Stimulated activated CD8-positive, alpha-beta memory T cell treated with anti-CD3 and anti-CD28 coated beads, Interleukin-4, amount 100 ng/mL, for 4 hours (primary cell): Measurements from ENCODE around the gene MCUB.
"Not testable (repeated sequence)": the region's sequence is repeated elsewhere in the genome, so short reads cannot be mapped to it uniquely, and the experiment has no call there.

Experiments
- DNase-seq, 2 donors: peaks; one replicate each; pipeline ENCODE4 v3.0.0-alpha.2; 2020; ENCODE audit warnings: low read depth in 2 of 2, low spot score in 1 of 2

Gene MCUB

DNA sequence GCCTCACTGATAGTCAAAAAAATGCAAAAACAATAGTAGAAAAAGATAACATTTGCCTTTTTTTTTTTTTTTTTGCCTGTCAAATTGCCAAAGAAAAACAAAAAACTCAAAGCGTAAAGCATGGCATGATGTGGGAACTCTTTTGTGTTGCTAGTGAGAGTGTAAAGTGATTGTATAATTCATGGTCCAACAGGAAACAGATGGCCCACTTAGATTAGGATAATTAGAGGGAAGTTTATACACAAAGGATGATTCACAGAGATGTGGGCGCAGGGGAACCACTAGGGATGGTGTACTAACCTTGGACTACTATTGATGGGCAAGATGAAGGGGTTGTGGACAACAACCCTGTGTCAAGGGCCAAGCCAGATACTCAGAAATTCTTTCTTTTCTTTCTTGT, 16.4 kb downstream of the MCUB start:
- DNase-seq: no peak

DNA sequence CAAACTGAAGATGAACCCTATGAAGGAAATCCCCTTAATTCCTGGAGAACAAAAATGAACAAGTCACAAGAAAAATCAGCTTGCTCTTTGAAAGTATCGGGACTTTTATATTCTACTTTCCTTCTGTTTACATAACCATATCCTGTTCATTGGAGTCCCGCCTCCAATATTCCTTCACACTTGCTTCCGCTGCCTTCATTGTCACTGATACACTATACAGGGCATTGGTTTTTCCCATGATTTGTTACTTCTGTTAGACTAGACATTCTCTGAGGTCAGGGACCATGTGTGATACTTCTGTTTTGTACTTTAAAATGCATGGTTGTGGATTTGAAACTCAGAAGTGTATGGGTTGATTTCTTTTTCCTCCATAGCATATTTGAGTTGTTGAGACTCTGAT, 18.8 kb downstream of the MCUB start:
- DNase-seq: no peak

DNA sequence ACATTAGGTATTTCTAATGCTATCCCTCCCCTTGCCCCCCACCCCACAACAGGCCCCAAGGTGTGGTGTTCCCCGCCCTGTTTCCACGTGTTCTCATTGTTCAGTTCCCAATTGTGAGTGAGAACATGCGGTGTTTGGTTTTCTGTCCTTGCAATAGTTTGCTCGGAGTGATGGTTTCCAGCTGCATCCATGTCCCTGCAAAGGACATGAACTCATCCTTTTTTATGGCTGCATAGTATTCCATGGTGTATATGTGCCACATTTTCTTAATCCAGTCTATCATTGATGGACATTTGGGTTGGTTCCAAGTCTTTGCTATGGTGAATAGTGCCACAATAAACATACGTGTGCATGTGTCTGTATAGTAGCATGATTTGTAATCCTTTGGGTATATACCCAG, 20.0 kb downstream of the MCUB start:
- not testable (repeated sequence) for DNase-seq

DNA sequence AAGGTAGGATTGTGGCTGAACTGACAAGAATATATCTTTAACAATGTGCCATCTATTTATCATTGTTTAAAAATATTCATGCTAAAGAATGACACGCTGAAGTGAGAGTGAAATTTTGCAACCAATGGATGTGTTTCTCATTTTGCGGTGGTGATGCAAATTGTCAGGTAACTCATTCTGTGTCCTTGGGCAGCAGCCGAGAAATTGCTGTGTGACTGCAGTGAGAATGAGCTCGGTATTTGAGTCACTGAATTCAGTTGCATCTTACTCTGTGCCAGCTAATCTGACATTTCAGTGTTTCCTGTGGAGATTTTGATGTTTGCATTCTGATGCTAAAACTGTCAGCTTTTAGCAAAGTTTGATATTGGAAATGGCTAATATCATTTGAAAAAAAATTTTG, 28.1 kb downstream of the MCUB start:
- DNase-seq: peak in 1 of 2 donors; percentile 11

DNA sequence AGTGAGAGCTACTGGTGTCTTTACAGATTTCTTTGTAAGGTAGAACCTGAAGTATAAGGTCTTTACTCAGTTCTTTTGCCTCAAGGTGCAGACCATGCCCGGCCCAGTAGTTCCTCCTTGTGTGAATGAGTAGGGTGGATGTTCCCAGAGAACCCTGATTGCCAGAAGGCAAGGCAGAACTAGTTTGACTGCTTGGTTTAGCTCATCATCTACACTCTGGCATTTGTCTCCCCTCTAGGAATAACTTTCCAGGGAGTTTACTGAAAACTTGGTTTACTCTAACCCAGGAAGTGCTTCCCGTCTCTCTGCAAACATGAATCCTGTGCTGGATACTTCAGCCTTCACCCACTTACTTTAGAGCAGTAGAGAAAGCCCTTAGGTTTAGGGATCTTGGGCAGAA, 29.1 kb downstream of the MCUB start:
- no peak for DNase-seq

DNA sequence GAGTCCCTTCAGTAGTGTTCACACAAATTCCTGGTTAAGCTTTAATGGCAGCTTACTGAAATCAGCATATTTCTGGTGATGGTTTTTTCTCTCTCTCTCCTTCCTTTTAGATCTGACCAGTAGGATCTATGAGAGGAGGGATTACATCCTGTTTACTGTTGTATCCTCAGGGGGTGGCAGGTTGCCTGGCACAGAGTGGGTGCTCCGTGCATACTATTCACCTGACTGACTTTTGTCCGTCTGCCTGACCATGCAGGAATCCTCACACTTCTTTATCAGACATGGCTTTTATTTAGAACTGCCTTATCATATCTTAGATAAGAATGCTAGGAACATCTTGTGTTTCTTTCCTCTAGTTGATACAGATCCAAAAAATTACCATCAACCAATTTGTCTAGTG, 29.6 kb downstream of the MCUB start:
- DNase-seq: no peak

DNA sequence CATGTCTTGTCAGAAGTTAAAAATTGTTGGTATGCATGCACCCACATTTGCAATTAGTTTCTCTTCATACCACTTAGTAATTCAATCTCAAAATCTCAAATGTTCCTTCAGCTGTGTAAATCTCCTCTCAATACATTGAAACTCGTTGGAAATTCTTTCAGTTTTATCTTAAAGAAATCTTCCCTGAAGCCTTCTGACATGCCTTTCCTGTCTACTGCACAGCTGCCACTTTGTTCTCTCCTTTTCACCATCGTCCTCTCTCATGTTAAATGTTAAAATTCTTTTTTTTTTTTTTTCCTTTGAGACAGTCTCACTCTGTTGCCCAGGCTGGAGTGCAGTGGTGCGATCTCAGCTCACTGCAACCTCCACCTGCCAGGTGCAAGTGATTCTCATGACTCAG, 30.9 kb downstream of the MCUB start:
- no peak for DNase-seq

DNA sequence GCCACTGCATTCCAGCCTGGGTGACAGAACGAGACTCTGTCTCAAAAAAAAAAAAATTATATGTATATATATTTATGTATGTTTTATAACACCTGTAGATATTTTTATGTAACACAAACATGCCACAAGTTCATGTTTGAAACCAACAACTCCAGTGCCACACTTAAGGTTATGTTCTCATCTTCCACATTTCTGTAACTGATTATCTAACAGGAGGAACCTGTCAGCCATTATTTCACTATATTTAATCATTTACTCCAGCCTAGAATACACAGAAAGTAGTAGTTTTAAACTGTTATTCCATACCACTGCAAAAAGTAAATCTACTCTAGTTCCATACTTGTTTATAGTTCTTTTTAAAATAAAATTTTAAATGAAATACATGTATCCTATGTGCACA, 32.3 kb downstream of the MCUB start:
- DNase-seq: no peak

DNA sequence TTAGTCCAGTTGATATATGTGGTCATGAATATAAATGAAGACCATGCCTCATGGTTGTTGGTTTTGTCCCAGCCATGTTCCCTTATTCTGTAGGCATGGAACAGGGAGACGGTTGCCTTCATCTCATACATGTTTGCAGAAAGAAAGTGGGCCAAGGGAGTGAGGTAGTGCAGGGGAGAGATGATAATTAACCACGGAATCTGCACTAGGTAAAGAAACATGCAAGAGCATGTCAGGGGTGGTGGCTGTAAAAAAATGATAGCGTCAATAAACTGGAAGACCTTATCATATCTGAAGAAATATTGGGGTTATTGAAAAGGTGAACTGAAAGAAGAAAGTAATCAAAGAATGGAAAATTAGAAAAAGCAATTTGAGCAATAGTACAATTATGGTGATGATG, 35.1 kb downstream of the MCUB start:
- not testable (repeated sequence) for DNase-seq

DNA sequence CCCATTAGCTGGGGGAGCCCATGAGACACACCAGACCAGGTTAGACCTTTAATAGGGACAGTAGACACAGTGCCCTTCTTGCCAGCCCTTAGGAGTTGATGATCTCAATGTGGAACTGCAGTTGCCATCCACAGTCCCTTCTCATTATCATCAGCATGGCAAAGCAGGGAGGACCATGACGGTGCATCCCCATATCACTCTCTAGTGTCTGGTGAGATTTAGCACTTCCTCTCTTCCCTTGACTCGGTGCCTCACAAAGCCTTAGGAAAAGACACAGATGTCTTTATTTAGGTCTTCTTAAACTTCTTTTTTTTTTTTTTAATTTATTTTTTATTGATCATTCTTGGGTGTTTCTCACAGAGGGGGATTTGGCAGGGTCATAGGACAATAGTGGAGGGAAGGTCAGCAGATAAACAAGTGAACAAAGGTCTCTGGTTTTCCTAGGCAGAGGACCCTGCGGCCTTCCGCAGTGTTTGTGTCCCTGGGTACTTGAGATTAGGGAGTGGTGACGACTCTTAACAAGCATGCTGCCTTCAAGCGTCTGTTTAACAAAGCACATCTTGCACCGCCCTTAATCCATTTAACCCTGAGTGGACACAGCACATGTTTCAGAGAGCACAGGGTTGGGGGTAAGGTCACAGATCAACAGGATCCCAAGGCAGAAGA, 36.5 kb downstream of the MCUB start:
- not testable (repeated sequence) for DNase-seq

DNA sequence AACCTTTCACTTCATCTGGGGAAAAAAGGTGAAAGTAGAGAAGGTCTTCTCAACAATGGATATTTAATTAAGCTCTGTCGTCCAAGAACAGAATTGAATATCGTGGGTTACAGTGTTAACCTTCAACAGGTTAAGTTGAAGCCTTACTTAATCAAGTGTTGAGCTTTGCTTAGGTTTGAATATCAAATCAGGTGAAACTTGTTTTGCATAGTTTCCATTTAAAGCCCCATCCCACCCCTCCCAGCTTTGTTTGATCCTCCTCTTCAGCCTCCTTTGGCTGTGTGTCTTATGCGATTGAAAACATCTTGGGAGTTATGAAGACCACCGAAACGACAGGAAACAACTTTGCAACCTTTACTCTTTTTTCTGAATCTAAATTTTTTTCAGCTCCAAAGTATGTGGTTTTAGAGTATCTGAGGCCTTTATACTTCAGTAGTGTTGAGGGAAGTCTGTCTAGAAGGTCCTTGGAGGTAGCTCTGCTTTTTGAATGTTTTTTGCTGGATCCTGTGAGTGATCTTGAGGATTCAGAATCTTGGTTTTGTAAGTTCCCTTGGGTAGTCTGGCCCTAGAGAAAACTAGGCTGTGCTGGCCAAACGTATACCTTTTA, 39.1 kb downstream of the MCUB start:
- no peak for DNase-seq

DNA sequence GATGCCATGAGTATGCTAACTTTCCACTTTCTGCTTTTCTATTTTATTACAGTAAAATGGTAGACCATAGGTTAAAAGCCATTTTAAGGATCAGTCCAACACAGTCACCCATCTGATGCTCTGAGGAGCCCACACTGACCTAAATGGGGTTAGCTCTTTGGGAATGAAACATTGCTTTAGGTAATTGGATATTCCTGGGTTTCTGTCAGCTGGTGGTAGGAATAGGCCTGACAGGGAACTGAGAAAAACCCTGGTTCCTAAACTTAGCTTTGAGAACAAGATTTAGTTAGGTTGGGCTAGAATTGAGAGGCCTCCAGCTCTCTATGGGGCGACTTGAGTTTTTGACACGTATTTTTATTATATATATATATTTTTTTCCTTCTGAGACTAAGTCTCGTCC, 40.4 kb downstream of the MCUB start:
- DNase-seq: no peak

DNA sequence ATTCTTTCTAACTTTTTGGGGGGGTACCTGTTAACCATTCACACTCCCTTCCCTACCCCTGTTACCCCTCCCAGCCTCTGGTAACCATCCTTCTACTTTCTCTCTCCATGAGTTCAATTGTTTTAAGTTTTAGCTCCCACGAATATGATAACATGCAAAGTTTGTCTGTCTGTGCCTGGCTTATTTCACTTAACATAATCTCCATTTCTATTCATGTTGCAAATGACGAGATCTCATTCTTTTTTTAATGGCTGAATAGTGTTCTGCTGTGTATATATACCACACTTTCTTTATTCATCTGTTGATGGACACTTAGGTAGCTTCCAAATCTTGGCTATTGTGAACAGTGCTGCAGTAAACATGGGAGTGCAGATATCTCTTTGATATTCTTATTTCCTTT, 41.3 kb downstream of the MCUB start:
- no peak for DNase-seq

DNA sequence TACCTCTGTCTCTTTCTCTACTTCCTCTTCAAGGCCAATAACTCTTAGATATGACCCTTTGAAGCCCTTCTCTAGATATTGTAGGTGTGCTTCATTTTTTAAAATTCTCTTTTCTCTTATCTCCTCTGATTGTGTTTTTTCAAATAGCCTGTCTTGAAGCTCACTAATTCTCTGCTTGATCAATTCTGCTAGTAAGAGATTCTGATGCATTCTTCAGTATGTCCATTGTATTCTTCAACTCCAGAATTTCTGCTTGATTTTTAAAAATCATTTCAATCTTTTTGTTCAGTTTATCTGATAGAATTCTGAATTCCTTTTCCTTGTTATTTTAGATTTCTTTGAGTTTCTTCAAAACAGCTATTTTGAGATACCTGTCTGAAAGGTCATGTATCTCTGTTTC, 47.9 kb downstream of the MCUB start:
- no peak for DNase-seq

DNA sequence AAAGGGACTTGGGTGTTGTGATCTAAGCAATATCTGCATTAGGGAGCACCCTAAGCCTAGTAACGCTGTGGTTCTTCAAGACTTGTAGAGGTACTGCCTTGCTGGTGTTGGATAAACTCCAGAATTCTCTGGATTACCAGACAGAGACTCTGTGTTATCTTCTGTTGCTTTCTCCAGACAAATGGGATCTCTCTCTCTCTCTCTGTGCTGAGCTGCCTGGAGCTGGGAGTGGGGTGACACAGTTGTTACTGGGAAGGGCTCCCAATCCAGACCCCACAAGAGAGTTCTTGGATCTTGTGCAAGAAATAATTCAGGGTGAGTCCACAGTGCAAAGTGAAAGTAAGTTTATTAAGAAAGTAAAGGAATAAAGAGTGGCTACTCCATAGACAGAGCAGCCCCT, 48.8 kb downstream of the MCUB start:
- DNase-seq: no peak

DNA sequence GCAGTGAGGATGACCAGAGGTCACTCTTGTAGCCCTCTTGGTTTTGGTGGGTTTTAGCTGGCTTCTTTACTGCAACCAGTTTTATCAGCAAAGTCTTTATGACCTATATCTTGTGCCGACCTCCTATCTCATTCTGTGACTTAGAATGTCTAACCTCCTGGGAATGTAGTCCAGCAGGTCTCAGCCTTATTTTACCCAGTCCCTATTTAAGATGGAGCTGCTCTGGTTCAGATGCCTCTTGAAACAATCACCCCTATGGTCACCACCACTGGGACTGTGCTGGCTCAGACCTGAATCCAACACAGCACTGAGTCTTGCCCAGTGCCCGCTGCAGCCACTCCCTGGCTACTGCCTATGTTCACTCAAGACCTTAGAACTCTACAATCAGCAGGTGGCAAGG, 49.4 kb downstream of the MCUB start:
- DNase-seq: no peak

DNA sequence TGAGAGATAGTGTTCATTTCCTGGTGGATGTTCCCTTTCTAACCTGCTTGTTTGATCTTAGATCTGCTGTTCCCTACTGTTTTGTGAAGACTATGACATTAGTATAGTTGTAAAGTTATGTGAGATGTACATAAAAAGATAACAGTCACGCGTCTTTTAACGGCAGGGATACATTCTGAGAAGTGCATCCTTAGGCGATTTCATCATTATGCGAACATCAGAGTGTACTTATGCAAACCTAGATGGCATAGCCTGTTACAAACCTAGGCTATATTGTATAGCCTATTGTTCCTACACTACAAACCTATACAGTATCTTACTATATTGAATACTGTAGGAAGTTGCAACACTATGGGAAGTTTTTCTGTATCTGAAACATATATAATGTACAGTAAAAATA, 50.4 kb downstream of the MCUB start:
- no peak for DNase-seq

DNA sequence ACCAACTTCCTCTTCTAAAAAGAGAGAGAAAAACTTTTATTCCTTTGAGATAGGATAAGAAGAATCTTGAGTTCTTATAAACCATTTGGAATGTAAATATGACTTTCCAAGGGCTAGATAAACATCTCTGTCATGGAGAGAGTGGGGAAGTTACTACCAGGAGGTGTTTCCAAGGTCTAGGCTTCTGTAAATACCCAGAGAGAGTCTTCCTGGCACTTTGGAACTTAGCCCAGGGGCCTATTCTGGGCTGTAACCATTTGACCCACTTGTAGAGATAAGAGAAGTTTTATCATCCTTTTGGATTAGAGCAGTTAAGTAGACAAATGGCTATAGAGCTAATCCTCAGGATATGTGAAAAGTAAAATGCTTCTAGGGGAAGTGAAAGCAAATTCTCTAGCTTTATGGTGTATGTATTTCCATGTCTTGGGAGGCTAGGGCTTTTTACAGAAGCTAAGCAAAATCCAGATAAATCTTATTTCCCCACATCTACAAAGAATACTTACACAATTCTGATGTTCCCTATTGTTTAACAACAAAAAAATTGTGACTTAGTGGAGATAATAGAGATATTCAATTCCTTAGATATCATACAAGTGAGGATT, 51.1 kb downstream of the MCUB start:
- DNase-seq: no peak

DNA sequence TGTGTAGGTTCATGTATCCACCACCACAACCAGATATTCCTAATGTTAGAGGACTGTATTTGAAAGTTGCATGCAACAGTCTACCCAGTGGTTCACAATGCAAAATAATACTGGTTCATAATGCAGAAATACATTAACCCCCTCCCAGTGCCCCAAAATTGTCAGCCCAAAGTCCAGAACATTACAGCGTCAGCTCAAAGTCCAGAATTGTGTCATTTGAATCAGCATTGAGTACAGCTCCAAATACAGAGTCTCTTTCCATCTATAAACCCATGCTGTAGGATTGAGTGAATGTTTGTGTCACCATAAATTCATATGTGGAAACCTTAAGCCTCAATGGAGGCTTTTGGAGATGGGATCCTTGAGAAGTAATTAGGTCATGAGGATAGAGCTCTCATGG, 54.0 kb downstream of the MCUB start:
- DNase-seq: no peak

DNA sequence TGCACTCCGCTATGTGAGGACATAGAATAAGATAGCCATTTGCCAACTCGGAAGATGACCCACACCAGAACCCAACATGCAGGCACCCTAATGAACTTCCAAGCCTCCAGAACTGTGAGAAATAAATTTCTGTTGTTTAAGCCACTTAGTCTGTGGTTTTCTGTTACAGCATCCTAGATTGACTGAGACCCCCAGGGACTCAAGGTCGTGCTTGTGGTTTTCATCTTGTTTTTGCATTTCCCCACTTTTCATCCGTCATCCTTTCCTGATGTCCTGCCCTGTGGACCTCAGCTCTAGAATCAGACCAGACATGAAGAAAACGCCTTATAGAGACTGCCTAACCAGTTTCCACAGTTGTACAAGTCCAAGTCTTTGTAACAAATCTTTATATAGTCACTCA, 54.4 kb downstream of the MCUB start:
- DNase-seq: no peak

DNA sequence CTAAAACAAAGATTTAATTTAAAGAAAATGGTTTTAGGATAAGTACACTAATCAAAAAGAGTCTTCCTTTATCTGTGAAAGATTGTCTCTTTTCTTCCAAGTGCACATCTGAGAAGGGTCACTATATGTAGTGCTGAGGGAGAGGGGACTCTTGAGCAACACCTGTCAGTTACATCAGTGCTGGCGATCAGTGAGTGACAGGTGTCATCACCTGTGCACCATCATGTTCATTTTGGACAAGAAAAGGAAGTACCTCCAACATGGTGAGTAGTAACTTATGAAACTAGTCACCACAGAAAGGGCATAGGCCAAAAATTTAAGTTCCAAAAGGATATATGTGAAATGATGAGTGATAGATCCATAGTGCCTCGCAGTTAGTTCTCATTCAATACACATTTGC, 55.7 kb downstream of the MCUB start:
- DNase-seq: no peak

DNA sequence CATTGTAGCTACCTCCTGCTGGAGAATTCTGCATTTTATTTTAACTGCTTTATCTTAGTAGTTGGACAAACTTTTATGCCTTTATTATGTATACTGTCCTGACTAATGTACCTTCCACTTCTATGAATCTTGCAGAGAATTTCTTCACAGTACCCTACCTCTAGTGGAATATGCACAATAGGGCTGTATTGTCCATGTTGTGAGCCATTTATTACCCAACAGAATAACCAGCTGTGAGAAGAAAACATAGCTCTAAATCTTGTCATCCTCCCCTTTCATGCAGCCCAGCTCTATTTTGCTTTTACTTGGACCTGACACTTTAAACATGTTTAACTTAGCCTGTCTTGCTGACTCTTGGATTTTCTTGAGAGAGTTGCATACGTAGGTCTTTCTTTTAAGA, 56.2 kb downstream of the MCUB start:
- DNase-seq: no peak

DNA sequence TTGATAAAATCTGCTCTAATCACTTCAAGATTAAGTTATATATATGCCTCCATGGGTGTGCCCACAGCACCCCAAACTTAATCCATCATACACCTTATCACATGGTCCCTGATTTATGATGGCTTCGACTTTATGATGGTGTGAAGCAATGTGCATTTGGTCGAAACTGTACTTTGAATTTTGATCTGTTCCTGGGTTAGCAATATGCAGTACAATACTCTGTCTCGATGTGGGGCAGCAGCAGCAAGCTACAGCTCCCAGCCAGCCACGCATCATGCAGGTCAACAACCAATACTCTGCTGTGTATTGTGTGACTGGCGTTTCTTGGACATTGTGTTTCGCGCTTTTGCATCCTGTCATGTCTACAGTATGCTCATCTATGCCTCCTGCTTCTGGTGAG, 62.6 kb downstream of the MCUB start:
- no peak for DNase-seq
